Ovary (tissue), 9 donors: ENCODE data around the gene CEP112. TPM values are rescaled to one million over a fixed set of nuclear protein-coding genes. Genes with fewer than 3 reads are reported as not detected.

Experiments
- DNase-seq, 5 donors: peaks; one replicate each; pipeline ENCODE4 v3.0.0-alpha.2; 2019 to 2020
- H3K27ac ChIP-seq, 2 donors: fragments of 200-600 bp; one replicate each; pipeline versions ENCODE4 v1.5.1 to v1.8.0; 2019 to 2022
- H3K27me3 ChIP-seq: fragments of 200-600 bp; one replicate; pipeline ENCODE4 v1.8.0; 2022
- H3K36me3 ChIP-seq: fragments of 200-600 bp; sonication (generic); one replicate; pipeline ENCODE4 v1.5.1; 2019
- H3K4me1 ChIP-seq: one replicate; pipeline ENCODE4 v1.8.1; 2013; ENCODE audit warnings: mild to moderate bottlenecking, moderate library complexity; ENCODE audit not compliant: insufficient read depth
- H3K4me3 ChIP-seq: fragments of 200-600 bp; sonication (generic); one replicate; pipeline ENCODE4 v1.5.1; 2017
- H3K9me3 ChIP-seq, 2 donors: fragments of 200-600 bp in 1 of 2; sonication (generic) in 1 of 2; one replicate each; pipeline versions ENCODE4 v1.5.1 to v1.8.1; 2013 to 2019; ENCODE audit warnings: mild to moderate bottlenecking in 1 of 2, moderate library complexity in 1 of 2
- EP300 ChIP-seq: sonication (generic); formaldehyde crosslinking; IDR thresholded peaks from one replicate; pipeline ENCODE4 v1.6.1; 2017; ENCODE audit warnings: antibody characterized with exemption
- POLR2A ChIP-seq: fragments of 450-650 bp; IDR thresholded peaks from one replicate; pipeline ENCODE4 v1.6.1; 2017; ENCODE audit warnings: antibody characterized with exemption, mild to moderate bottlenecking, moderate library complexity
- WGBS, 3 donors: extraction: QIAGEN DNeasy Blood & Tissue Kit in 1 of 3; methylation state at CpG; one replicate each; pipeline versions ENCODE4 v1.1.5 to v1.1.7; 2013 to 2017; 5-methylcytosine and 5-hydroxymethylcytosine counted together
- intact Hi-C, 4 donors: fragments of 100-400 bp; cut with DNase I; formaldehyde crosslinking; loops; one replicate each; pipeline versions ENCODE4 v1.11.0 to v1.15.1; 2022 to 2023
- polyA plus RNA-seq, 2 donors: library from polyadenylated mRNA; stranded (reverse); fragments of 200-250 nt in 1 of 2; fragments of 350-450 nt in 1 of 2; fragmentation: Illumina TruSeq in 1 of 2; extraction: RNeasy Lipid Tissue Mini Kit (QIAGEN cat#74804) in 1 of 2; gene quantifications; one replicate each; pipeline ENCODE4 v1.2.3, GENCODE V29; 2013 to 2014
- total RNA-seq, 7 donors: library from RNA; depleted of rRNA in 2 of 7; stranded (reverse); fragments of >200 nt in 2 of 7; fragmentation: NEBNext Ultra II Directional in 3 of 7; extraction: Animal tissue kit (Norgen Biotek cat#: 25700) in 3 of 7; gene quantifications; one replicate each; pipeline versions ENCODE4 v1.1.0 to v1.2.4, GENCODE V29; 2016 to 2023
- TF ChIP-seq, protein P1 (sequence below), 3 donors: fragments of 450-650 bp in 2 of 3; fragments of 200-600 bp in 1 of 3; IDR thresholded peaks; one replicate each; pipeline versions ENCODE4 v1.5.1 to v1.8.0; 2016 to 2022; ENCODE audit warnings: antibody characterized with exemption in 3 of 3, mild to moderate bottlenecking in 1 of 3
- donor health status: DM: no; HTN: no; CAD: no; lungs with moderate emphysema.
- donor health status: DM: no; HTN: no; CAD: no.
- donor health status: Bipolar disorder and iron deficiency.
- donor health status: DM: yes; HTN: yes; CAD: no.
- donor health status: DM: no; HTN: no; CAD: no.
- donor health status: DM: yes; HTN: yes; CAD: no.

CEP112 gene
- total and polyA plus RNA-seq, 9 donors = 9.3 to 25.5 (median 16.9) TPM

GRCh38 chr17:65592125-65592965 lies 599.6 kb downstream of the CEP112 start:
- Histone ChIP-seq H3K4me3 (no peak overlapping the region), H3K36me3 (no peaks in the 10 kb centered on the region), H3K27ac (no peak overlapping the region), H3K4me1 (peaks cover 2% of the 10 kb centered on the region), H3K9me3 (no peaks in the 10 kb centered on the region), H3K27me3 (no peaks in the 10 kb centered on the region)
- 93 to 95% (median 95%) methylated on average over 6 to 7 of the region's 7 CpGs for WGBS, 3 donors
- intact Hi-C loops = no loop called here
- DNase-seq = no peak
- TF ChIP-seq POLR2A (no peak), EP300 (no peak)
- TF ChIP-seq, protein P1, sequence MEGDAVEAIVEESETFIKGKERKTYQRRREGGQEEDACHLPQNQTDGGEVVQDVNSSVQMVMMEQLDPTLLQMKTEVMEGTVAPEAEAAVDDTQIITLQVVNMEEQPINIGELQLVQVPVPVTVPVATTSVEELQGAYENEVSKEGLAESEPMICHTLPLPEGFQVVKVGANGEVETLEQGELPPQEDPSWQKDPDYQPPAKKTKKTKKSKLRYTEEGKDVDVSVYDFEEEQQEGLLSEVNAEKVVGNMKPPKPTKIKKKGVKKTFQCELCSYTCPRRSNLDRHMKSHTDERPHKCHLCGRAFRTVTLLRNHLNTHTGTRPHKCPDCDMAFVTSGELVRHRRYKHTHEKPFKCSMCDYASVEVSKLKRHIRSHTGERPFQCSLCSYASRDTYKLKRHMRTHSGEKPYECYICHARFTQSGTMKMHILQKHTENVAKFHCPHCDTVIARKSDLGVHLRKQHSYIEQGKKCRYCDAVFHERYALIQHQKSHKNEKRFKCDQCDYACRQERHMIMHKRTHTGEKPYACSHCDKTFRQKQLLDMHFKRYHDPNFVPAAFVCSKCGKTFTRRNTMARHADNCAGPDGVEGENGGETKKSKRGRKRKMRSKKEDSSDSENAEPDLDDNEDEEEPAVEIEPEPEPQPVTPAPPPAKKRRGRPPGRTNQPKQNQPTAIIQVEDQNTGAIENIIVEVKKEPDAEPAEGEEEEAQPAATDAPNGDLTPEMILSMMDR (IDR thresholded peaks at IDR 0.05) = no peak

DNA sequence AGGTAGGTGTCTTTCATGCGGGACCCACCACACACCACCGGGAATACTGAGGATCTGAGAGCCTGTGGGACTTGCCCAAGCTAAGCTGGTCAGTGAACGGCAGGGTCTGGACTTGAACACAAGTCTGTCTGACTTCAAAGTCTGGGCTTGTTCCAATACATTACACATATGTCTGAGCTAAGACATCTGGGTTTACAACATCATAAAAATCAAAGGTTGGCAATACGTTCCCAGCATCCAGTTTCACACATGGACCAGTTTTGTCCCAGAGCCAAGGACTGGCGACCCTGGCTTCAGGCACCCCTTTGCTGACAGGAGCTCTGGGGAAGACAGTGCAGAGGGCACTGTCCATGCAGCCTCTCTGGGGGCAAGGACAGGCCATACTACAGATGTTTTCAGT lies 602.6 kb downstream of the CEP112 start:
- Histone ChIP-seq H3K4me3 (no peak overlapping the region), H3K27ac (no peak overlapping the region), H3K27me3 (no peaks in the 10 kb centered on the region), H3K36me3 (no peaks in the 10 kb centered on the region), H3K9me3 (no peaks in the 10 kb centered on the region), H3K4me1 (peaks cover 5% of the 10 kb centered on the region)
- no peak for DNase-seq
- intact Hi-C loops = no loop called here
- TF ChIP-seq EP300 = no peak
- TF ChIP-seq POLR2A = no peak
- TF ChIP-seq, protein P1 (IDR thresholded peaks at IDR 0.05) = no peak
- 81 to 94% (median 89%) methylated on average over 5 of the region's 5 CpGs for WGBS, 3 donors

GRCh38 chr17:65588181-65588808 lies 603.6 kb downstream of the CEP112 start:
- Histone ChIP-seq H3K27me3 (no peaks in the 10 kb centered on the region), H3K4me1 (peaks cover 5% of the 10 kb centered on the region), H3K27ac (no peak overlapping the region), H3K4me3 (no peak overlapping the region), H3K9me3 (no peaks in the 10 kb centered on the region), H3K36me3 (no peaks in the 10 kb centered on the region)
- no peak for DNase-seq
- TF ChIP-seq, protein P1 (IDR thresholded peaks at IDR 0.05) = no peak
- no peak for TF ChIP-seq EP300
- no peak for TF ChIP-seq POLR2A
- 71 to 84% (median 81%) methylated on average over 9 of the region's 9 CpGs for WGBS, 3 donors
- intact Hi-C loops = no loop called here

DNA sequence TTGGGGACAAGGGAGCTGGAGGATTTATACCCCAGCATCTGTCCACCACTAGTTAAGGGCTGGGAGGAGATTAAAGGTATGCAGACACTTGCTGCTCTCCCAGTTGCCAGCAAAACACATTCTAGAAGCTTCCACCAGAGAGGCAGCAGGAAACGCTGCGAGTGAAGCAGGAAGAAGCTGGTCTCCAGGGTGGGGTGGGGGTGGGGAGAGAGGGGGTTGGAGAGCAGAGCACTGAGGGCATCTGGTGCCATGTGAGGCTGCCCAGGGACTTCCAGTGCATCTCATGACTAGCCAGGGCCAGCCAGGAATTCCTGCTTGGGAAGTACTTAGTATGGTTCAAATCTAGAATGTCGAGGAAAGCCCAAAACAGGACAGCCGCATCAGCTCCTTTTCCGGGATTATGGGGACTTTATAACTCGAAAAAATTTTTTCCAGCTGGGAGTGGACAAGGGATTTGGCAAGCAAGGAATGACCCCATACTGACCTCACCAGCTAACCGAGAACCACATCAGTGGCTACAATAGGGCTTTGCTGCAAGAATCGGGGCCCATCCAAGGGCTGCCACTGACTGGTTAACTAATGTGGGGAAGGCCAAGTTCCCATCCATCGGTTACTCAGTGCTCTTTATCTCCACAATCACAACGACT lies 604.3 kb downstream of the CEP112 start:
- H3K27ac ChIP-seq = no peak overlapping the region
- TF ChIP-seq, protein P1 (IDR thresholded peaks at IDR 0.05) = no peak
- no peaks in the 10 kb centered on the region for H3K36me3 ChIP-seq
- H3K4me1 ChIP-seq = peaks cover 5% of the 10 kb centered on the region
- DNase-seq = no peak
- WGBS, 3 donors = 51 to 62% (median 59%) methylated on average over 10 of the region's 10 CpGs
- H3K4me3 ChIP-seq = no peak overlapping the region
- no peaks in the 10 kb centered on the region for H3K27me3 ChIP-seq
- intact Hi-C loops = no loop called here
- H3K9me3 ChIP-seq = no peaks in the 10 kb centered on the region
